Pancreas (tissue), 10 donors: ENCODE data around the gene PEPD. TPM values are rescaled to one million over a fixed set of nuclear protein-coding genes. Genes with fewer than 3 reads are reported as not detected.

Experiments used
- ATAC-seq, 4 donors: fragments of 200-7000 bp; cut with Tn5 transposase; one replicate each; pipeline versions ENCODE4 v1.8.0 to v1.9.1; 2020; ENCODE audit warnings: mild to moderate bottlenecking in 4 of 4, moderate library complexity in 4 of 4
- DNase-seq, 6 donors: peaks; one replicate each; pipeline ENCODE4 v3.0.0-alpha.2; 2020
- FAIRE-seq: peaks from 2 replicates; lab custom pipeline; 2012; peaks lifted over from hg19 to GRCh38; lab: Jason Lieb, UNC
- H3K27ac ChIP-seq, 4 donors: fragments of 200-600 bp; sonication (generic); 1 replicate in 3 of 4; 2 replicates in 1 of 4; pipeline versions ENCODE4 v1.5.0 to v1.8.0; 2020
- H3K27me3 ChIP-seq, 4 donors: fragments of 200-600 bp; one replicate each; pipeline ENCODE4 v1.8.0; 2021
- H3K36me3 ChIP-seq, 3 donors: fragments of 200-600 bp; sonication (generic) in 1 of 3; one replicate each; pipeline versions ENCODE4 v1.5.0 to v1.8.0; 2020 to 2021
- H3K4me1 ChIP-seq, 3 donors: fragments of 200-600 bp; one replicate each; pipeline ENCODE4 v1.8.0; 2021
- H3K4me3 ChIP-seq, 4 donors: fragments of 200-600 bp; sonication (generic) in 2 of 4; one replicate each; pipeline versions ENCODE4 v1.5.0 to v1.8.0; 2020 to 2021
- H3K9me3 ChIP-seq, 4 donors: fragments of 200-600 bp; one replicate each; pipeline ENCODE4 v1.8.0; 2021
- WGBS, 2 donors: extraction: QIAGEN DNeasy Blood & Tissue Kit; methylation state at CpG; one replicate each; pipeline ENCODE4 v1.1.7; 2013; 5-methylcytosine and 5-hydroxymethylcytosine counted together
- intact Hi-C, 3 donors: fragments of 100-400 bp; cut with DNase I; formaldehyde crosslinking; loops; one replicate each; pipeline versions ENCODE4 v1.11.1 to v1.14.2; 2022
- polyA plus RNA-seq, 2 donors: library from polyadenylated mRNA; stranded (reverse); fragments of 200-250 nt; gene quantifications; one replicate each; pipeline ENCODE4 v1.2.3, GENCODE V29; 2013
- total RNA-seq, 6 donors: library from RNA; stranded (reverse); fragmentation: NEBNext Ultra II Directional in 4 of 6; extraction: Animal tissue kit (Norgen Biotek cat#: 25700) in 4 of 6; gene quantifications; one replicate each; pipeline versions ENCODE4 v1.2.1 to v1.2.4, GENCODE V29; 2021 to 2023
- TF ChIP-seq, protein P1 (sequence below), 4 donors: fragments of 200-600 bp; sonication (generic) in 3 of 4; IDR thresholded peaks; one replicate each; pipeline versions ENCODE4 v1.5.0 to v1.8.0; 2021; ENCODE audit warnings: antibody characterized with exemption in 4 of 4
- donor health status: healthy with polysubstance abuse.
- donor health status: DM: no; HTN: no; CAD: no; lungs with moderate emphysema.
- donor health status: DM: no; HTN: no; CAD: no.
- donor health status: control.
- donor health status: control.
- donor health status: Bipolar disorder and iron deficiency.
- donor health status: DM: yes; HTN: yes; CAD: no.
- donor health status: DM: no; HTN: no; CAD: no.
- donor health status: DM: no; HTN: no; CAD: no.
- donor health status: DM: yes; HTN: yes; CAD: no.

PEPD gene
- total and polyA plus RNA-seq, 8 donors, result 13.7 to 36.1 (median 22.5) TPM

- no peak overlapping the region for H3K4me3 ChIP-seq
- WGBS, 2 donors, result 88 to 94% methylated on average over 8 of the region's 8 CpGs
Measured at GRCh38 chr19:33488826-33489225, 32.8 kb downstream of the PEPD start.

GRCh38 chr19:33487901-33488800, 33.4 kb downstream of the PEPD start:
- Histone ChIP-seq H3K36me3 (no peaks in the 10 kb centered on the region), H3K27me3 (no peaks in the 10 kb centered on the region), H3K27ac (no peak overlapping the region), H3K4me1 (no peaks in the 10 kb centered on the region), H3K9me3 (no peaks in the 10 kb centered on the region), H3K4me3 (no peak overlapping the region)
- no peak for FAIRE-seq
- WGBS, 2 donors, result 86 to 88% methylated on average over 16 of the region's 16 CpGs
- peak in 2 of 6 donors; percentile 35 to 38 for DNase-seq
- no peak for ATAC-seq
- TF ChIP-seq, protein P1, sequence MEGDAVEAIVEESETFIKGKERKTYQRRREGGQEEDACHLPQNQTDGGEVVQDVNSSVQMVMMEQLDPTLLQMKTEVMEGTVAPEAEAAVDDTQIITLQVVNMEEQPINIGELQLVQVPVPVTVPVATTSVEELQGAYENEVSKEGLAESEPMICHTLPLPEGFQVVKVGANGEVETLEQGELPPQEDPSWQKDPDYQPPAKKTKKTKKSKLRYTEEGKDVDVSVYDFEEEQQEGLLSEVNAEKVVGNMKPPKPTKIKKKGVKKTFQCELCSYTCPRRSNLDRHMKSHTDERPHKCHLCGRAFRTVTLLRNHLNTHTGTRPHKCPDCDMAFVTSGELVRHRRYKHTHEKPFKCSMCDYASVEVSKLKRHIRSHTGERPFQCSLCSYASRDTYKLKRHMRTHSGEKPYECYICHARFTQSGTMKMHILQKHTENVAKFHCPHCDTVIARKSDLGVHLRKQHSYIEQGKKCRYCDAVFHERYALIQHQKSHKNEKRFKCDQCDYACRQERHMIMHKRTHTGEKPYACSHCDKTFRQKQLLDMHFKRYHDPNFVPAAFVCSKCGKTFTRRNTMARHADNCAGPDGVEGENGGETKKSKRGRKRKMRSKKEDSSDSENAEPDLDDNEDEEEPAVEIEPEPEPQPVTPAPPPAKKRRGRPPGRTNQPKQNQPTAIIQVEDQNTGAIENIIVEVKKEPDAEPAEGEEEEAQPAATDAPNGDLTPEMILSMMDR (IDR thresholded peaks at IDR 0.05), result no peak
- intact Hi-C loops, result no loop called here

More at GRCh38 chr19:33488826-33489225, 32.8 kb downstream of the PEPD start:
- H3K4me1 ChIP-seq, result no peaks in the 10 kb centered on the region
- H3K9me3 ChIP-seq, result no peaks in the 10 kb centered on the region
- no peaks in the 10 kb centered on the region for H3K36me3 ChIP-seq
- no peak overlapping the region for H3K27ac ChIP-seq
- TF ChIP-seq, protein P1 (IDR thresholded peaks at IDR 0.05), result no peak
- no peak for ATAC-seq
- DNase-seq, result peak in 2 of 6 donors; percentile 41 to 51
- intact Hi-C loops, result no loop called here
- FAIRE-seq, result no peak
- no peaks in the 10 kb centered on the region for H3K27me3 ChIP-seq

GRCh38 chr19:33486936-33487811, 34.4 kb downstream of the PEPD start:
- DNase-seq (peak in 2 of 6 donors; percentile 45), FAIRE-seq (no peak), ATAC-seq (peak in 2 of 4 donors; percentile 37 to 60)
- no peaks in the 10 kb centered on the region for H3K9me3 ChIP-seq
- no peaks in the 10 kb centered on the region for H3K36me3 ChIP-seq
- WGBS, 2 donors, result 86 to 87% methylated on average over 22 to 23 of the region's 23 CpGs
- H3K4me3 ChIP-seq, result no peak overlapping the region
- intact Hi-C loops, result no loop called here
- H3K27ac ChIP-seq, result no peak overlapping the region
- H3K27me3 ChIP-seq, result no peaks in the 10 kb centered on the region
- no peaks in the 10 kb centered on the region for H3K4me1 ChIP-seq
- TF ChIP-seq, protein P1 (IDR thresholded peaks at IDR 0.05), result no peak

DNA sequence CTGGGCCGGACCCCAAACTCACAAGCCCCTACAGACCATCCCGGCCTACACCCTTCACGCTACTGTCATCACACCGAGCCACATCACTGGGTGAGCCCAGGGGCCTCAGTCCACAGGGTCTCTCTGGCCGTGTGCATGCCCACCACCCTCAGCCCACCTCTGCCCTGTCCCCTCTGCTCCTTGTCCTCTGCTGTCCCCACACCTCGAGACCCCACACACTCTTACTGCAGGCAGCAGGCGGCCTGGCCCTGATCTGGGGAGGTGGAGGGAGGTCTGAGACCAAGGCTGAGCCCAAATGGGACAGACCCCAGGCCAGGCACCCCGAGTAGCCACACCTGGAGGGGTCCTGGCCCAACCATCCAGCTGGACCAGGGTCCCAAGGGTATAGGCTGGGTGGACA, 35.2 kb downstream of the PEPD start:
- TF ChIP-seq, protein P1 (IDR thresholded peaks at IDR 0.05), result no peak
- H3K4me1 ChIP-seq, result no peaks in the 10 kb centered on the region
- no peak for FAIRE-seq
- no peaks in the 10 kb centered on the region for H3K9me3 ChIP-seq
- no peak overlapping the region for H3K27ac ChIP-seq
- H3K27me3 ChIP-seq, result no peaks in the 10 kb centered on the region
- no peak overlapping the region for H3K4me3 ChIP-seq
- no peak for ATAC-seq
- peak in 2 of 6 donors; percentile 39 to 55 for DNase-seq
- no peaks in the 10 kb centered on the region for H3K36me3 ChIP-seq
- 87 to 89% methylated on average over 8 of the region's 8 CpGs for WGBS, 2 donors
- intact Hi-C loops, result no loop called here
